ENCODE results near the gene ARMC7.

ARMC7 gene

GRCh38 chr17:75086496-75087181, 23.1 kb upstream of the ARMC7 start:
- H3K4me3 Mint-ChIP-seq = peak overlapping the region; percentile 65 to 73
- ATAC-seq (replicated peaks) (no peak), DNase-seq (no peak)
- peaks cover 3 to 14% of the 10 kb centered on the region in 2 donors for H3K4me1 Mint-ChIP-seq (ENCODE audit: low read depth in 2 of 2)
- H3K27ac Mint-ChIP-seq = peak overlapping the region; percentile 32 to 83
- H3K27me3 Mint-ChIP-seq = peaks cover 0 to 14% of the 10 kb centered on the region in 2 donors
- H3K36me3 Mint-ChIP-seq (ENCODE audit: insufficient read depth) = no peaks in the 10 kb centered on the region
- no peaks in the 10 kb centered on the region for H3K9me3 Mint-ChIP-seq

DNA sequence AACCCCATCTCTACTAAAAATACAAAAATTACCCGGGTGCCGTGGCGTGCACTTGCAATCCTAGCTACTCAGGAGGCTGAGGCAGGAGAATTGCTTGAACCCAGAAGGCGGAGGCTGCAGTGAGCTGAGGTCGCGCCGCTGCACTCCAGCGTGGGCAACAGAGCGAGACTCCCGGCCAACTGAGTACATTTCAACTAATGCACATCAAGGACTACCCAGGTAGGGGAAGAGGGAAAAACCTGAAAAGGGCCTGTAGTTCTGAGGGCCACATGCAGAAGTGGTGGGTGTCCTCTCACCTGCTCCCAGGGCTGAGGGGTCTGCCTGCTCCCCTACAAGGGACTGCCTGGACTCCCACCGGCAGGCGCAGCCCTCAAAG, 22.6 kb upstream of the ARMC7 start:
- Mint-ChIP-seq H3K27ac (peak overlapping the region; percentile 32 to 83), H3K9me3 (no peaks in the 10 kb centered on the region), H3K4me1 (ENCODE audit: low read depth in 2 of 2) (peaks cover 3 to 14% of the 10 kb centered on the region in 2 donors), H3K36me3 (ENCODE audit: insufficient read depth) (no peaks in the 10 kb centered on the region), H3K27me3 (peaks cover 0 to 9% of the 10 kb centered on the region in 2 donors), H3K4me3 (peak overlapping the region; percentile 65 to 73)
- ATAC-seq (replicated peaks) (peak; percentile 6), DNase-seq (no peak)

- peak within 1 kb of the TSS; percentile 65 to 73 for H3K4me3 Mint-ChIP-seq
- H3K9me3 Mint-ChIP-seq = no peaks in the 10 kb centered on the region
- H3K27ac Mint-ChIP-seq = peak within 1 kb of the TSS; percentile 66 to 83
- peaks cover 0 to 2% of the 10 kb centered on the region in 2 donors for H3K27me3 Mint-ChIP-seq
- H3K36me3 Mint-ChIP-seq (ENCODE audit: insufficient read depth) = no peaks in the 10 kb centered on the region
- ATAC-seq (replicated peaks) = peak; percentile 78
- H3K4me1 Mint-ChIP-seq (ENCODE audit: low read depth in 2 of 2) = peaks cover 3 to 14% of the 10 kb centered on the region in 2 donors
- DNase-seq = peak in 1 of 3 experiments; percentile 10
Measured at GRCh38 chr17:75087558-75088453, 22.0 kb upstream of the ARMC7 start, which contains the start of gene SLC16A5. Gene SLC16A5, plus strand, starts transcription at chr17:75087954. Its CDS starts 5,683 bp downstream, at chr17:75093637.

- DNase-seq (no peak), ATAC-seq (replicated peaks) (no peak)
- Mint-ChIP-seq H3K4me1 (ENCODE audit: low read depth in 2 of 2) (peaks cover 3 to 14% of the 10 kb centered on the region in 2 donors), H3K27me3 (no peaks in the 10 kb centered on the region), H3K27ac (peak overlapping the region in 1 of 2 donors; percentile 66), H3K9me3 (no peaks in the 10 kb centered on the region), H3K4me3 (peak overlapping the region; percentile 65 to 73), H3K36me3 (ENCODE audit: insufficient read depth) (no peaks in the 10 kb centered on the region)
Measured at GRCh38 chr17:75088465-75089417, 21.0 kb upstream of the ARMC7 start.

DNA sequence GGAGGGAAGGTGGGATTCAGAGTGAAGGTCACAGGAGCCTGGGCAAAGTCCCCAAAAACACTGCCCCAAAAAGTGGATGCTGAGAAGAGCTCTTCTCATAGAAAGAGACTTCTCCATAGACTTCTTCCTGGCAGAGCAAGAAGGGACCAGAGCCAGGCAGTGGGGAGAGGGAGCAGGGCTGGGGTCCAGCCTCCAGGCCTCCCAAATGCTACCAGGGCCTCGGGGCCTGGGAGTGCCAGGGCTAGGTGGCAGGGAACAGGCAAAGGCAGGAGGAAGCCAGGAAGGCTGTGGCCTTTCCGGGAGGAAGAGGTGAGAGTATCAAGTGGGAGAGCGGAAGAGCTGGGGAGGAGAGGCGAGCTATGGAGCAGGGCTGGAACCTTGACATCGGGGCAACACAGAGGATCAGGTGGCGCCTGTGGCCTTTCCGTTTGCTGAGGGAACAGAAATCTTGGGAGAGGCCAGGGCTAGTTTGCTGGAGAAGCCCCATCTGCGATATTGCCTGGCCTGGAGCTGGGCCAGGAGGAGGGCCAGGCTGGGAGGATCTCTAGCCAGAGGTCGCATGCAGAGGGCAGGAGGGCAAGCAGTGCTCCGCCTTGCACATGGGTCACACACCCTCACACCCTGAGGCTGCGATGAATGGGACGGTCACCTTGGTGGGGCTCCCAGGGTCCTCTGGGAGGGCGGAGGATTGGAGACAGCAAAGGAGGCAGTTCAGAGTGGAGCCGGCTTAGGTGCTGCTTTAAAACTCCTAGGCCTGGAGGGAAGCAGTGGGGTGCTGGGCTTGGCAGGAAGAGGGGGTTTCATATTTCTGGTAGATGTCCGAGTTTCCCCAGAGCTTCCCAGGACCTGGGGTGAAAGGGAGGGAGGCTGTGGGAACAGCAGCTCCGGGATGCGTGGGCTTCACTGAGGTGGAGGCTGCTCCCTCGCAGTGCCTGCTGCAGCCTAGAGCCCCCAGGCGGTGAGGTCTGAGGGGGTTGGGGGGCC, 18.6 kb upstream of the ARMC7 start:
- Mint-ChIP-seq H3K27me3 (no peaks in the 10 kb centered on the region), H3K36me3 (ENCODE audit: insufficient read depth) (peaks cover 3% of the 10 kb centered on the region), H3K4me3 (no peak overlapping the region), H3K9me3 (no peaks in the 10 kb centered on the region), H3K27ac (peak overlapping the region; percentile 44 to 61), H3K4me1 (ENCODE audit: low read depth in 2 of 2) (peaks cover 3 to 14% of the 10 kb centered on the region in 2 donors)
- ATAC-seq (replicated peaks) = no peak
- DNase-seq = no peak

DNA sequence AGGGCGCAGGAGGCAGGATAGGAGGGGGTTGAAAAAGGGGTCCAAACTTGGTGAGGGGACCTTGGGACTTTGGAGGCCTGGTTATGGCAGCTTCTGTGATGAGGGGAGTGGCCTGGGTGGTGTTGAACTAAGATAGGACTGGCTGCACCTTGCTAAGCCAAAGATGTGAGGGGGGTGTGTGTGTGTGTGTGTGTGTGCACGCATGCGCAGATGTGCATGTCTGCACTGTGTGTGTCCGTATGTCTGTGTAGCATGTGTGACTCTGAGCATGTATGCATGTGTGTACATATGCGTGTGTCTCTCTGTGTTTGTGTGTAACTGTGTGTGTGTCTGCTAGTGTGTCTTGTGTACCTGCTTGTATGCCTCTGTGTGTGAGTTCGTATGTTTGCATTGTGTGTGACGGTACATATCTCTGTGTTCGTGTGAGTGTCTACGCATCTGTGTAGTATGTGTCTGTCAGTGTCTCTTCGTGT, 17.9 kb upstream of the ARMC7 start:
- H3K4me1 Mint-ChIP-seq (ENCODE audit: low read depth in 2 of 2) = peaks cover 3 to 9% of the 10 kb centered on the region in 2 donors
- H3K36me3 Mint-ChIP-seq (ENCODE audit: insufficient read depth) = peaks cover 3% of the 10 kb centered on the region
- H3K9me3 Mint-ChIP-seq = no peaks in the 10 kb centered on the region
- no peaks in the 10 kb centered on the region for H3K27me3 Mint-ChIP-seq
- no peak overlapping the region for H3K4me3 Mint-ChIP-seq
- no peak overlapping the region for H3K27ac Mint-ChIP-seq
- no peak for ATAC-seq (replicated peaks)
- DNase-seq = no peak

GRCh38 chr17:75093548-75094158, 16.1 kb upstream of the ARMC7 start:
- no peak overlapping the region for H3K27ac Mint-ChIP-seq
- no peaks in the 10 kb centered on the region for H3K27me3 Mint-ChIP-seq
- no peak for ATAC-seq (replicated peaks)
- H3K9me3 Mint-ChIP-seq = no peaks in the 10 kb centered on the region
- H3K36me3 Mint-ChIP-seq (ENCODE audit: insufficient read depth) = peaks cover 3% of the 10 kb centered on the region
- peaks cover 3% of the 10 kb centered on the region in 2 donors for H3K4me1 Mint-ChIP-seq (ENCODE audit: low read depth in 2 of 2)
- DNase-seq = no peak
- no peak overlapping the region for H3K4me3 Mint-ChIP-seq

DNA sequence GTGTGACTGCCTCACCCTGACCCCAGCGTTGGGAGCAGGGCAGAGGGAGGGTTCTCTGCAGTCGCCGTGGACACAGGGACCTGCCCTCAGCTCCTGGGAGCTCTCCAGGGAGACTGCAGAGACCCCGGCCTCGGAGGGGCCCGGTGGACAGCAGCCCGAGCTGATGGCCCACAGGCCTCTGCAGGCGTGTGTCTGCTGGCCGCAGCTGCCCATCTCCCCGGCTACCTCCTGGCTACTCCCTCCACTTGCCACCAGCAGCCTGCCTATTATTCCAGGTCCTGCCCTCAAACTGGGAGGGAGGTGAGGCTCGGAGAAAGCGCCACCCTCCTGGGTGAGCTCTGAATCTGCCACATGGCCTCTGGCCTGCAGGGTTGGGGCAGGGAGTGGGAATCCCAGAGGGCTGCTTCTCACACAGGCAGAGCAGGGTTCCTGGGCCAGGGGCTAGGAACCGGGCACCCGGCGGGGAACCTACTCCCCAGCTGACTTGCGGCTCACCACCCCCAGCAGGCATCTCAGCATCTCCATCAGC, 14.8 kb upstream of the ARMC7 start:
- H3K9me3 Mint-ChIP-seq = no peaks in the 10 kb centered on the region
- DNase-seq = no peak
- H3K27me3 Mint-ChIP-seq = no peaks in the 10 kb centered on the region
- H3K36me3 Mint-ChIP-seq (ENCODE audit: insufficient read depth) = peaks cover 4% of the 10 kb centered on the region
- H3K27ac Mint-ChIP-seq = no peak overlapping the region
- ATAC-seq (replicated peaks) = no peak
- no peak overlapping the region for H3K4me3 Mint-ChIP-seq
- peaks cover 3% of the 10 kb centered on the region in 2 donors for H3K4me1 Mint-ChIP-seq (ENCODE audit: low read depth in 2 of 2)

DNA sequence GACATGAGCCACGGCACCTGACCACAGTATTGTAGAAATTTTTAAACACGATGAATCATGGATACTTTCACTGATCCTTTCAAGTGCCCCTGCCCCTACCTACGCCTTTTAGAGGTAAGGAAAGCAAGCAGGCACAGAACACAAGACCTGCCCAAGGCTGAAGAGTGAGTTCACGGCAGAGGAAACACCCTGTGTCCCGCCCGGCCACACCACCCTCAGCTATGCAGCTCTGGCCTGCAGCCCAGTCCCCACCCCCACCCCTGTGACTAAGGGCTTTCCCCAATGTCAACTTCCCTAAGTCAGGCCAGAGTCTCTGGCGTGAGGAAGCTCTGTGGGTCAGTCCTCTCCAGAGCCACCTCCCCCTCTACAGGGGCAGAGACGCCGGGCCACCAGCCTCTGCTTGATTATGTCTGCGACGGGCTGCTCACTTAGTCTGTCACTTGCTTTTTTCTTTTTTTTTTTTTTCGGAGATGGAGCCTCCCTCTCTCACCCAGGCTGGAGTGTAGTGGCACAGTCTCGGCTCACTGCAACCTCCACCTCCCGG, 13.6 kb upstream of the ARMC7 start:
- H3K27ac Mint-ChIP-seq = no peak overlapping the region
- no peaks in the 10 kb centered on the region for H3K9me3 Mint-ChIP-seq
- H3K4me1 Mint-ChIP-seq (ENCODE audit: low read depth in 2 of 2) = no peaks in the 10 kb centered on the region
- no peaks in the 10 kb centered on the region for H3K27me3 Mint-ChIP-seq
- no peak for DNase-seq
- ATAC-seq (replicated peaks) = peak; percentile 27
- peaks cover 5% of the 10 kb centered on the region for H3K36me3 Mint-ChIP-seq (ENCODE audit: insufficient read depth)
- no peak overlapping the region for H3K4me3 Mint-ChIP-seq

DNA sequence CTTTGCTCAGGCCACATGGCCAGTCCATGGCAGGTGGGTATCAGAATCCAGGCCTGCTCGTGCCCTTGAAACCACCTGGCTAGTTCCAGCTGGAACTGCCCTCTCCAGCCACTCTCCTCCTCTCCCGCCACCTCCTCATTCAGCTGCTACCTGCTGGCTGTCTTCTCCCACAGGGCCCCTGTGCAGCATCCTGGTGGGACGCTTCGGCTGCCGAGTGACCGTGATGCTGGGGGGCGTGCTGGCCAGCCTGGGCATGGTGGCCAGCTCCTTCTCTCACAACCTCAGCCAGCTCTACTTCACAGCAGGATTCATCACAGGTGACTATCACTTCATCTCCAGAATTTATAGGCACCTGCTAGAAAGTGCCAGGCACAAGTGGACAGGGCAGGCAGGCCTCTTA, 11.9 kb upstream of the ARMC7 start:
- H3K27ac Mint-ChIP-seq = no peak overlapping the region
- H3K36me3 Mint-ChIP-seq (ENCODE audit: insufficient read depth) = peaks cover 5% of the 10 kb centered on the region
- no peak overlapping the region for H3K4me3 Mint-ChIP-seq

DNA sequence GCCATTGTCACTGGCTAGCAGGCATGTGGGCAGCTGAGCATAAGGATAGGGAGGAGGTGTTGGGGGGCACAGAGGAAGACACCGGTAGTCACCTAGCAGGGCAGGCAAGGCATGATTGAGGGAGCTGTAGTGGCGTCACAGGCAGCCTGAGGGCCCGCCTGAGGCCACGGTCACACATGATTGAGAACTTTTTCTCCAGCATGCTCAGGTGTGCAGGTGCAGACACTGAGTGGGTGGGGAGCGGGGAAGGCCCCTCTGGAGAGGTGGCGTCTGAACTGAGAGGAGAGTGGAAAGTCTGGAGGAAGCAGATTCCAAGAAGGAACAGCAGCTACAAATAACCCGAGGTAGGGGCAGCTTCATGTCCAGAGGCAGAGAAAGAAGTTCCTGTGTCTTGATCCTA, 10.9 kb upstream of the ARMC7 start:
- Mint-ChIP-seq H3K36me3 (ENCODE audit: insufficient read depth) (peaks cover 5% of the 10 kb centered on the region), H3K27ac (peak overlapping the region in 1 of 2 donors; percentile 63), H3K27me3 (no peaks in the 10 kb centered on the region), H3K9me3 (no peaks in the 10 kb centered on the region), H3K4me1 (ENCODE audit: low read depth in 2 of 2) (no peaks in the 10 kb centered on the region), H3K4me3 (no peak overlapping the region)
- DNase-seq (no peak), ATAC-seq (replicated peaks) (no peak)

More for the DNA sequence above, 11.9 kb upstream of the ARMC7 start:
- no peaks in the 10 kb centered on the region for H3K4me1 Mint-ChIP-seq (ENCODE audit: low read depth in 2 of 2)
- DNase-seq = no peak
- H3K9me3 Mint-ChIP-seq = no peaks in the 10 kb centered on the region
- ATAC-seq (replicated peaks) = no peak
- no peaks in the 10 kb centered on the region for H3K27me3 Mint-ChIP-seq

All from effector memory CD8-positive, alpha-beta T cell (primary cell).